Natural killer cell (primary cell): Measurements from ENCODE around the gene SUN5. TPM values are rescaled to one million over a fixed set of nuclear protein-coding genes. Genes with fewer than 3 reads are reported as not detected.

ENCODE experiments used
- ATAC-seq, 3 donors: fragments of 150-1000 bp in 2 of 3; fragments of 200-7000 bp in 1 of 3; cut with Tn5 transposase; 1 replicate in 1 of 3; 2 replicates in 2 of 3; pipeline ENCODE4 v1.10.0; 2021; ENCODE audit warnings: mild to moderate bottlenecking in 2 of 3, moderate library complexity in 2 of 3
- DNase-seq, 2 donors: peaks; one replicate each; pipeline versions ENCODE4 v3.0.0 to v3.0.0-alpha.2; 2013 to 2021; ENCODE audit warnings: mixed read lengths in 1 of 2
- H3K27ac ChIP-seq: one replicate; pipeline ENCODE4 v1.5.1; 2013; ENCODE audit warnings: mild to moderate bottlenecking, low read length
- H3K27me3 ChIP-seq: one replicate; pipeline ENCODE4 v1.6.1; 2013; ENCODE audit warnings: low read length; ENCODE audit not compliant: control insufficient read depth, insufficient read depth
- H3K36me3 ChIP-seq: one replicate; pipeline ENCODE4 v1.6.1; 2013; ENCODE audit warnings: low read length; ENCODE audit not compliant: control insufficient read depth, insufficient read depth
- H3K4me1 ChIP-seq: one replicate; pipeline ENCODE4 v1.6.1; 2013; ENCODE audit warnings: low read length; ENCODE audit not compliant: control insufficient read depth, insufficient read depth
- H3K4me3 ChIP-seq: one replicate; pipeline ENCODE4 v1.5.1; 2013; ENCODE audit warnings: low read length
- H3K9me3 ChIP-seq: one replicate; pipeline ENCODE4 v1.6.1; 2013; ENCODE audit warnings: low read length; ENCODE audit not compliant: control insufficient read depth, insufficient read depth
- H3K27ac Mint-ChIP-seq, 2 donors: one replicate each; pipeline ENCODE4 v1.8.0; 2022; ENCODE audit warnings: mild to moderate bottlenecking in 2 of 2, mixed read lengths in 2 of 2, moderate library complexity in 1 of 2
- H3K27me3 Mint-ChIP-seq, 2 donors: one replicate each; pipeline ENCODE4 v1.8.0; 2022; ENCODE audit warnings: low read depth in 2 of 2, mixed read lengths in 2 of 2
- H3K36me3 Mint-ChIP-seq: one replicate; pipeline ENCODE4 v1.8.0; 2022; ENCODE audit warnings: mixed read lengths
- H3K4me1 Mint-ChIP-seq, 2 donors: one replicate each; pipeline ENCODE4 v1.8.0; 2022; ENCODE audit warnings: mixed read lengths in 2 of 2
- H3K4me3 Mint-ChIP-seq: one replicate; pipeline ENCODE4 v1.8.0; 2022; ENCODE audit warnings: mild to moderate bottlenecking, moderate library complexity, mixed read lengths
- H3K9me3 Mint-ChIP-seq, 2 donors: one replicate each; pipeline ENCODE4 v1.8.0; 2022; ENCODE audit warnings: mixed read lengths in 2 of 2
- CTCF ChIP-seq: fragments of 200-600 bp; IDR thresholded peaks from one replicate; pipeline ENCODE4 v1.8.0; 2022; ENCODE audit warnings: antibody characterized with exemption
- WGBS: methylation state at CpG from one replicate; pipeline ENCODE4 v1.1.7; 2013; ENCODE audit warnings: missing lambda C conversion rate; ENCODE audit not compliant: insufficient coverage; 5-methylcytosine and 5-hydroxymethylcytosine counted together
- intact Hi-C: fragments of 100-400 bp; cut with micrococcal nuclease; formaldehyde crosslinking; loops from one replicate; pipeline ENCODE4 v1.14.2; 2022
- total RNA-seq, 4 donors: library from RNA; stranded (reverse); fragments of 120-200 nt in 1 of 4; gene quantifications; one replicate each; pipeline versions ENCODE4 v1.2.3 to v1.2.4, GENCODE V29; 2013 to 2022

The SUN5 gene
- total RNA-seq, 3 donors from 2014 or later (not counting 1 experiment from before 2014, with no cell fraction given) = not detected

- Histone ChIP-seq H3K27ac (no peak overlapping the region), H3K27me3 (no peaks in the 10 kb centered on the region), H3K9me3 (no peaks in the 10 kb centered on the region), H3K36me3 (no peaks in the 10 kb centered on the region), H3K4me1 (no peaks in the 10 kb centered on the region), H3K4me3 (no peak overlapping the region)
- Mint-ChIP-seq H3K27ac (no peak overlapping the region), H3K4me3 (no peak overlapping the region), H3K9me3 (no peaks in the 10 kb centered on the region), H3K36me3 (no peaks in the 10 kb centered on the region), H3K27me3 (no peaks in the 10 kb centered on the region), H3K4me1 (peaks cover 5 to 6% of the 10 kb centered on the region in 2 donors)
- TF ChIP-seq CTCF = no peak
- DNase-seq (no peak), ATAC-seq (no peak)
- WGBS = 64% methylated on average over 15 of the region's 15 CpGs
- intact Hi-C loops = no loop called here
Measured at GRCh38 chr20:33015700-33016580, 11.7 kb upstream of the SUN5 start.

GRCh38 chr20:33015114-33015484 is 10.9 kb upstream of the SUN5 start:
- WGBS = 94% methylated on average over 10 of the region's 10 CpGs
- H3K4me3 Mint-ChIP-seq = no peak overlapping the region
- no peak overlapping the region for H3K27ac ChIP-seq
- H3K27ac Mint-ChIP-seq = no peak overlapping the region
- ATAC-seq (no peak), DNase-seq (no peak)
- H3K27me3 Mint-ChIP-seq = no peaks in the 10 kb centered on the region
- intact Hi-C loops = no loop called here
- H3K4me3 ChIP-seq = no peak overlapping the region
- TF ChIP-seq CTCF = no peak
- H3K4me1 ChIP-seq = no peaks in the 10 kb centered on the region
- H3K36me3 Mint-ChIP-seq = no peaks in the 10 kb centered on the region
- H3K9me3 ChIP-seq = no peaks in the 10 kb centered on the region
- no peaks in the 10 kb centered on the region for H3K27me3 ChIP-seq
- H3K9me3 Mint-ChIP-seq = no peaks in the 10 kb centered on the region
- peaks cover 5 to 6% of the 10 kb centered on the region in 2 donors for H3K4me1 Mint-ChIP-seq
- H3K36me3 ChIP-seq = no peaks in the 10 kb centered on the region

- no peak for TF ChIP-seq CTCF
- Mint-ChIP-seq H3K4me1 (peaks cover 5 to 6% of the 10 kb centered on the region in 2 donors), H3K36me3 (no peaks in the 10 kb centered on the region), H3K27ac (no peak overlapping the region), H3K9me3 (no peaks in the 10 kb centered on the region), H3K4me3 (no peak overlapping the region), H3K27me3 (no peaks in the 10 kb centered on the region)
- no peak overlapping the region for H3K4me3 ChIP-seq
- no peaks in the 10 kb centered on the region for H3K9me3 ChIP-seq
- DNase-seq = no peak
- H3K36me3 ChIP-seq = no peaks in the 10 kb centered on the region
- H3K27ac ChIP-seq = no peak overlapping the region
- WGBS = 68% methylated on average over 16 of the region's 16 CpGs
- no peaks in the 10 kb centered on the region for H3K4me1 ChIP-seq
- ATAC-seq = peak in 1 of 3 donors; percentile 51
- H3K27me3 ChIP-seq = no peaks in the 10 kb centered on the region
- intact Hi-C loops = no loop called here
Measured at GRCh38 chr20:33014336-33015113, 10.3 kb upstream of the SUN5 start.
